Activated CD4-positive, alpha-beta T cell treated with anti-CD3 and anti-CD28 coated beads, Interleukin-2, amount 50 U/mL, for 48 hours (primary cell): Measurements from ENCODE around the gene SOX9.

Experiments
- DNase-seq, 2 experiments: peaks; one replicate each; pipeline ENCODE4 v3.0.0-alpha.2; 2020

Gene SOX9

DNA sequence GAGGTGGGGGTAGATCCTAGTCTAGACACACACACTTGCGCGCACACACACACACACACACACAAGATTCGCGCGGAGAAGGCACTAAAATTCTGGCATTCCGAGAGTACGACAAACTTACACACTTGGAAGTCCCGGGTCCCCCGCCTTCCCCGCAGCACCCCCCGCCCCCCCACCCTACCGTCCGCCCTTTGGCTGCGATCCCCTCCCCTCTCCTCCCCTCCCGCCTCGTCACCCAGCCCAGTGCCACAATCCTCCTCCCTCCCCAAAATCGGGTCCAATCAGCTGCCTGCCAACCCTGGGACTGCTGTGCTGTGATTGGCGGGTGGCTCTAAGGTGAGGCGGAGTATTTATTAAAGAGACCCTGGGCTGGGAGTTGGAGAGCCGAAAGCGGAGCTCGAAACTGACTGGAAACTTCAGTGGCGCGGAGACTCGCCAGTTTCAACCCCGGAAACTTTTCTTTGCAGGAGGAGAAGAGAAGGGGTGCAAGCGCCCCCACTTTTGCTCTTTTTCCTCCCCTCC is at the start of gene SOX9:
Gene SOX9, plus strand, starts transcription at position 379 of the 522 bp plus-strand sequence. CDS start 372 bp downstream, outside the sequence.
- DNase-seq: no peak

GRCh38 chr17:72071330-72071729 is 49.5 kb upstream of the SOX9 start:
- no peak for DNase-seq

DNA sequence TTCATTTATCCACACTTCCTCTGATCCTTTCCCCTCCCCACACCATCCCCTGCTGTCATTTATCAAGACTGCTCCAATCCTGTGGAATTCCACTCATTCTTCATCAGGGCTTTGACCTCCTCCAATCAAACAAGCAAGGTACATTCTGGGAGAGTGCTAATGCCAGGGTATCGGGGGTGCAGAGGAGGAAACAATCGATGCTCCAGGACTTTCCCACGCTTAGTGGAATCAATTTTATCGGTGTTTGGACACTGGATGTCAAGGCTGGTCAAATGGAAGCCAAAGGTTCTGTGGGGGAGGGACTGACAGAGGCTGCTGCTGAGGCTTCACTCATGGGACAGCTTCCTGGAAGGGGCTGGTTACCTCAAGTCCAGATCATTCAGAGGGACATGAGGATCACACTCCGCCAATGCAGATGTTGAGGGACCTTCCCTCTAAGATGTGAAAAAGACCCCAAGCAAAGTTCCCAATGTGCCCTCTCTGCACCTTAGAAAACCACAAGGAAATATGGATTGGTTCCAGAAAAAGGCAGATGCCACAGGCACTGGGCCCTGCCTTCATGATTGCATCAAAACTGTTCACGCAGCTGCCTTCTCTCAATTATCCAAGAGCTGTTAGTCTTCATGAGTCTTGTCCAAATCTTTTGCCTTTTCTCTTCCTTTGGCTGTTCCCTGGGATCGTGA is 44.7 kb upstream of the SOX9 start:
- DNase-seq: no peak

DNA sequence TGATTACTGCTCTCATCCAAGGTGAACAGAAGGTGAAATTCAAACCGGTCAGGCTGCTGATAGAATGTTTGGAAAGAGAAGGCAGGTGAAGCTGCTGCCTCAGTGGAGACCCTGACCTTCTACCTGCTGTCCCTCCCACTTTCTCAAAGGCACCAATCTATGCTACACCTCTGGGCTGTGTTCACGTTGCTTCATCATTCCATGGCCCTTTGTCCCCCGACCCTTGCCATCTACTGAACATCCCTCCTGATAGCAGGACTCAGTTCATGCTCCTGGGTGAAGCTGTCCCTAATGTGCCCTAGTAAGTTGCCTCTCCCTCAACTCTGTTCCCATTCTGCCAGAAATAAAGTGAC is 44.2 kb upstream of the SOX9 start:
- DNase-seq: no peak

GRCh38 chr17:72077326-72077960 is 43.4 kb upstream of the SOX9 start:
- no peak for DNase-seq

GRCh38 chr17:72079700-72080099 is 41.1 kb upstream of the SOX9 start:
- DNase-seq: no peak

DNA sequence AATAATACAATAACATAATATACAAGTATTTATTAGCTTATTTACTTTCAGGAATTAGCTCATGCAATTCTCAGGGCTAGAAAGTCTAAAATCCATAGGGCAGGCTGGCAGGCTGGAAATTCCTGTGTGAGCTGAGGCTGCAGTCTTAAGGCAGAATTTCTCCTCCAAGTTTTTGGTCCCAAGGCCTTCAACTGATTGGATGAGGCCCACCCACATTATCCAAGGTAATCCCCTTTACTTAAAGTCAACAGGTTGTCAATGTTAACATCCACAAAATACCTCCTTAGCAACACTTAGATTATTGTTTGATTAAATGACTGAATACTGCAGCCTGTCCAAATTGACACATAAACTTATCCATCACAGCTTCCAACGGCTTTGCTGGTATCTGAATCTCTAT is 32.9 kb upstream of the SOX9 start:
- no peak for DNase-seq

- no peak for DNase-seq
These were observed 31.3 kb upstream of the SOX9 start for GRCh38 chr17:72089453-72089987.

DNA sequence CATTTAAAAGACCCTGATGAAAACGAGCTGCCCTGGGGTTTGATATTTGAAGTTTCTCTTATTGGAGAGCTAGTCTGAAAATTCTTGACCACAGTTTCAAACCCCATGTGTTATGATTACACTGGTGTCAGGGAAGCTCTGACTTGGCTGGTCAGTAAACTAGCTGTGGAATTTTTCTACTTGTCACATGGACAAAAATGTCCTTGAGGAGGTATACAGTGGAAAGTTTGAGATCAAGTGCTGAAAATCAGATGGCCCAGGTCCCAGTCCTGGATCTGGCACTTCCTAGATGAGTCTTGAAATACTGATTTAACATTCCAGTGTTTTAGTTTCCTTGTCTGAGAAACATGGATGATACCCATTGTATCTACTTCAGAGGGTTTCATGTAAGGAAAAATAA is 30.7 kb upstream of the SOX9 start:
- DNase-seq: no peak

GRCh38 chr17:72092710-72093322 is 28.0 kb upstream of the SOX9 start:
- no peak for DNase-seq

GRCh38 chr17:72093707-72094106 is 27.1 kb upstream of the SOX9 start:
- DNase-seq: no peak

DNA sequence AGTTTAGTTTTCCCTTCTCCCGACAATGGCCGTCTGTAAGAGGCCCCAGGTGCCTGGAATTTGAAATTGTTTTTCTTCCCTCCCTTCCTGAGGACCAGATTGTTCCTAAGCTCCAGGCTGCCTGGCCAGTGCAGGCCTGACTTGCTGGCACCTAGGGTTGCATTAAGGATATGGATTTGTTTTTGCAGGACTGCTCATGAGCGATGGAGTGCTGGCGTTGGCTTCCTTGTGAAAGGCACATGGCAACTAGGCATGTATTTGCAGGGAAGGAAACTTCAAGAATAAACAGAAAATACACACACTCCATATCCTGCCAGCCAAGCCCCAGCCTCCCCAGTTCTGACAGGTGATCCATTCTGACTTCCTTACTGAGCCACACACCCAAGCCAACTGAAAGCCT is 25.5 kb upstream of the SOX9 start:
- no peak for DNase-seq

DNA sequence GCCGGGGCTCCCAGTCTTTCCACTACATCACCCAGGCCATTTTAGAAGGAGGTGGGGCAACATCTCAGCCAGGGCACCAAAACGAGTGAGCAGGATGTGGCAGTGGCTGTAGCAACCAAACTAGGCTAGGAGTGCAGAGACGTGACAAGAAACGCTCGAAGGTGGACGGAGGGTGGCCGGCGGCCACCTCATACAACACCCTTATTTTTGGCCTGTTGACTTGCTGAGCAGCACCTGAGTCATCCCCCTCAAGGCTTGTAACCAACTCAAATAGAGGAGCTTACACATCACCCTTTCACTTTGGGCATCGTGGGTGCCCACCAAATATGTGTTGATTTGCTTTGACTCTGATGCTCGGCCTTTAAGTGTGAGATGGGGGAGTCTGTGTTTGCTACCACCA is 23.7 kb upstream of the SOX9 start:
- no peak for DNase-seq

DNA sequence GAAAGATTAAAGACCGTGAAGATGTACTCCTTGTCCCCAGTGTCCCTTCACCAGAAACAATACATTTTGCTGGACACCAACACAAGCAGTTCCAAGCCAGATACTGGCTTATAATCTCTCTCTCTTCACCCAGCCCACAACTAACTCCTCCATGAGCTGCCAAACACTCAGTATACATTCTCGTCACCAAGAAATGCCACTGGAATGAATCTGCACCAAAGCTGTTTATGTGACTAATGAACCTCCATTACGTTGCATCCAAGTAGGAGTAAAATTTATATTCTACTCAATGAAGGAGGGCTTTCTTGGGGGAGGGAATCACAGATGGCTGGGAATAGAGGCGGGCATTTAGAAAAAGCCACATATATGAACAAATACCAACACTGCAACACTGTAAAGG is 20.9 kb upstream of the SOX9 start:
- no peak for DNase-seq

DNA sequence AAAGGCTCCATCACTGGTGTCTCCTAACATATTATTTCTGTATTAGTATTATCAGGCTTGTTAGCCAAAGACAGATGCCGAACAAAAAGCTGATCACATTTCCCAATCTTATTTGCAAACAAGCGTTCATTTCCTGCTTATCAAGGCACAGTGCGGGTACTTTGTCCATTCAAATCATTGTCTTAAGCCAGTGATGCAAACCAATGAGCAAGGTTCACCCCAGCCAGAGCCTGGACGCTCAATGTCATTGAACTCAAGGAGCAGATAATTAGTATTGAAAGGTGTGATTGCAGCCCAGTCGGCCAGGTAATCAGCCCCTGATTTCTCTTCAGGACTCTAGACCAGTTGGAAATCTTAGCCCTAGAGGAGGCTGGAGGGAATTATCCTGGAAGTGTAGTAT is 20.4 kb upstream of the SOX9 start:
- DNase-seq: no peak

DNA sequence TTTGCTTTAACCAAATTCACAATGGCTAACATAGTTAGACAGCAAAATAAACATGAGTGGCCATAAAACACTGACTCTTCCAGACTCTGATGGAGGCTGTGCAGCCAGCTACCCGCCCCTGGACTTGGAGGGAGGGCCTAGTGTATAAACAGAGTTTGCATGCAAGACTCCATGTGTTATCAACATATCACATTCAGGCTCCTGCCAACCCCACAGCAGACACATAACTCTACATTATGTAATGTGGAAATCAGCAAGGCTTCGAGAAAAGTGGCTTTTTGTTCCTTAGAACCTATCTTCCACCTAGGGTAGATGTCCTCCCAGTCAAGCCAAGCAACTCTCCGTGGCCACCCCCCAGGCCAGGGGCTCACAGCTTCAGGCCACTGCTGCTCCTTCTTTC is 19.3 kb upstream of the SOX9 start:
- DNase-seq: no peak

DNA sequence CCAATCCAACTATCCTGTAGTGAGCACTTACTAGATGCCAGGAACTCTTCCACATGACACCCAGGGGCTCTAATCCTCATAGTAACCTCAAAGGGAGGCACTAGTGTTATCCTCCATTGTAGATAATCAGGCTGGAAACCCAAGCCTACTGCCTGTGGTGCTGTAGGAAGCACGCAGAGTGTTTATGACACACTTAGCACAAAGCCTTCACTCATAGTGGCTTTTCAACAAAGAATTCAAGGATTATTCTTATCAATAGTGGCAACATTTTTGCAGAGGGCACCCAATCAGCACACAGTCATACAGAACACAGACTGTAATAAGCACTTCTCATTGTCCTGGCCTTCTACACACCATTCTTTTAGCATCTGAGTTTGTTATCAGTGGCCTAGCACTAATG is 18.5 kb upstream of the SOX9 start:
- DNase-seq: no peak

- DNase-seq: no peak
These were observed 16.5 kb upstream of the SOX9 start for GRCh38 chr17:72104164-72104862.

DNA sequence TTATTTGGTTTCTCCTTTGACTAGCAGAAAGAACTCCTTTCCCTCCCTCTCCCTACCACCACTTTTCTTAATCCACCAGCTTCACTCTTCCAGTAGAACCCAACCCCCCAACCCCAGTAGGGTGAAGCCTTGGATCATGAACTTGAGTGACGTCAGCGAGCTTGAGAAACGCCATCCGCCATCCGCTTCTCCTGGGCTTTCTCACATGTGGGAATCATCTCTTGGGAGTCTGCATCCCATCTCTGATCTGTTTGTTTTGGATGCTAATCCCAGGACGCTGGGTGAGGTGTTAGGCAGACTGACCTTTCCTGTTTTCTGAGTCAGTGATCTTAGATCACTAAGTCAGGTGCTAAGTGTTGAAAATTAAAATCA is 16.0 kb upstream of the SOX9 start:
- no peak for DNase-seq

DNA sequence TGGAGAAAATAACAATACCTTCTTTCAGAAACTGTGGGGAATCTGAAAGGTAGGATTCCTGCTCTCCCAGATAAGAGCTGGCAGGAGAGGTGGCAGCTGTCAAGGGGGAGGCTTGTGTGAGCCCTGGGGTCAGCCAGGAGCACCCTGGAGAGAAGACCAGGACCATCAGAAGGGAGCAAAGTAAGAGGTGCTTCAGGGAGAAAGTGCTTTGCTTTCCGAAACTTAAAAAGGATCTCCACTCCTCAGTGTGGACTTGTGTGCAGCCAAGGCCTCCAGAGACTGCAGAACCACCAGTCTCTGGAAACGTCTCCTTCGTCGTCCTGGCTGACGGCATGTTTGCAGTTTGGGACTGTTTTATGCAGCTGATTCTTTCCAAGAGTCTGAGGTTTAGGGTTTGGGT is 13.7 kb upstream of the SOX9 start:
- no peak for DNase-seq

- DNase-seq: no peak
These were observed 10.4 kb upstream of the SOX9 start for GRCh38 chr17:72110231-72110941.

DNA sequence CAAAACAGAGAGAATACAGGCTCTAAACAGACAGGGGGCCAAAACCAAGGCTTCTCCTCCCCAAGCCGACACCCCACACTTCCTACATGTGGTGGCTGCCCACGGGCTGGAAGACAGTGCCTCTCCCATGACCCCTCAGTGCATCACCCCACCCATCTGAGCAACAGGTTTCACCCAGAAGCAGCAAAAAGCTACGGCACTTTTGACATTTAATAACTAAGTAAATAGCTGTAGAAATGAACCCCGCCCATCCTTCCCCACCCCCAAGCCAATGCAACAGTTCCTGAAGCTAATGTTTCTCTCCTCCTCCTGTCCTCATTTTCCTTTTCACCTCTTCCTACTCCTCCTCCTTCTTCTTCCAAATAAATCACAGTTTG is 9.9 kb upstream of the SOX9 start:
- DNase-seq: no peak

DNA sequence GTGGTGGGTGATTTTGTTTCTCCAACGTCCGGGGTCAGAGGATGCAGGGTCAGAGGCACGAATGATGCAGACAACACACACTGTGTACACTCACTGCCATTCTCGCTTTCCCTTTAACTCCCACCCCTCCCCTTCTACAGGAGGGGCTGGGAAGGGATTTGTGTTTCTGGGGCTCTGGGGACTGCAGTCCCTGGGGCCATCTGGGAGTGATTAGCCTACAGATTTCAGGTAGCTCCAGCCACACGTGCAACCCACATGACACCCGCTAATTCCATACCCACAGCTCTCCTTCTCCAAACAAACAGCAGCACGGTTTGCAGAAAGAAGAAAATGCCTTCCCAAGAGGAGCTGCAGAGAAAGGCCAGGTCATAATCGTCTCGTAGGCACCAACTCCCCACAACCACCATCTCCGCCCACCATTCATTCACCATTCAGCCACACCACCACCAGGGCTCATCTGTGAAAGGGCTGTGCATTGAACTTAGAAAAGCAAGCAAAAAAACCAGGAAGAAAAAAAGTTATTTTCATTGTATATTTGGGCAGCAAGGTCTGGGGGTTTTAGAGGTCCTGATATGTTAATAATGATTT is 9.4 kb upstream of the SOX9 start:
- no peak for DNase-seq
